ENCODE results near the gene IQCK.
"Not testable (repeated sequence)": the region's sequence is repeated elsewhere in the genome, so short reads cannot be mapped to it uniquely, and the experiment has no call there.

Gene IQCK, protein sequence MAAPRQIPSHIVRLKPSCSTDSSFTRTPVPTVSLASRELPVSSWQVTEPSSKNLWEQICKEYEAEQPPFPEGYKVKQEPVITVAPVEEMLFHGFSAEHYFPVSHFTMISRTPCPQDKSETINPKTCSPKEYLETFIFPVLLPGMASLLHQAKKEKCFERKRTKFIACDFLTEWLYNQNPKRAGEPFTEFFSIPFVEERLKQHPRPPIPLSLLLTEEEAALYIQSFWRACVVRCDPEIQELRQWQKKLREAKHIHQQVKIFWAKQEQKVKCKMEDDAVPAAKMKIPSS

DNA sequence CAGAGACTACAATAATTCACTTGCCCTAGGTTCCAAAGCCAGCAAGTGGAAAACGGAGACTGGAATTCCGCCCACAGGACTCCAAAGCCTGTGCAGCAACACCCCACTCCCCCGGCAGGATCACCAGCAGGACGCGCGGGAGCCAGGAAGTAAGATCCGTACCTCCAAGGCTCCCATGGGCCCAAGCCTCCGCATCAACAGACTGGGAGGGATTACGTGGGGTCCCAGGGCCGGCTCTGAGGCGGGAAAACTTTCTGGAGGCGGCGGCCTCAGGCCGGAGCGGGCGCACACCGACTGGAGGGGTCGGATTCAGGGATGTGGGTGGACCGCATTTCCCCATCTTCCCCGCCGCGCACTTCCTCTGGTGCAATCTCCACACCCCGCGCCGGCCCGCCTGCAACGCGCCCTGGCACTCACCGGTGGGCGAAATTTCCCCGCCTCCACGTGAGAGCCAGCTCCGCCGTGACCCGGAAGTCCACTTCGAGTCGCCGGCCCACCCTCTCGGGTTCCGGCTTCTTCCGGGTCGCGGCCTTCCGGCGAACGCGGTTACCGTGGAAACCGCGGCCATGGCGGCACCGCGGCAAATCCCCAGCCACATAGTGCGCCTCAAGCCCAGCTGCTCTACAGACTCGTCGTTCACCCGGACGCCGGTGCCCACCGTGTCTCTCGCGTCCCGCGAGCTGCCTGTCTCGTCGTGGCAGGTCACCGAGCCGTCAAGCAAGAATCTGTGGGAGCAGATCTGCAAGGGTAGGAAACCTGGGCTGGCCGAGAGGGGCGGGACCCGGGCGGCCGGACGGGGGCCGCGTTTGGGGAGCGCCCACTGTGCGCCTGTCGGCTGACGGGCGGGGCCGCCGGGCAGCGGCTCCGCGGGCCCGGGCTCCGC is at the start of gene IQCK, which contains the start of gene KNOP1:
TSS of gene IQCK (plus strand) at position 531 of the 883 bp plus-strand sequence. CDS start at position 567, 36 bp downstream.
TSS of gene KNOP1 (minus strand) at position 487 of the 883 bp plus-strand sequence. CDS start 3,192 bp downstream, outside the sequence.
- peak within 1 kb of the TSS; percentile 100 for H3K4me3 ChIP-seq (ENCODE audit: low read length)
- peak within 1 kb of the TSS; percentile 100 for H3K9ac ChIP-seq (ENCODE audit: low read length)
- no peaks in the 10 kb centered on the region for H3K9me3 ChIP-seq (ENCODE audit: control insufficient read depth, low read depth, low read length)
- peak within 1 kb of the TSS; percentile 99 for H3K27ac ChIP-seq (ENCODE audit: low read length)
- H3K36me3 ChIP-seq (ENCODE audit: control insufficient read depth, low read depth, low read length), result peaks cover 18% of the 10 kb centered on the region
- H3K4me1 ChIP-seq (ENCODE audit: control insufficient read depth, low read depth, low read length), result peaks cover 15% of the 10 kb centered on the region
- no peaks in the 10 kb centered on the region for H3K27me3 ChIP-seq (ENCODE audit: control insufficient read depth, insufficient read depth, low read length)

DNA sequence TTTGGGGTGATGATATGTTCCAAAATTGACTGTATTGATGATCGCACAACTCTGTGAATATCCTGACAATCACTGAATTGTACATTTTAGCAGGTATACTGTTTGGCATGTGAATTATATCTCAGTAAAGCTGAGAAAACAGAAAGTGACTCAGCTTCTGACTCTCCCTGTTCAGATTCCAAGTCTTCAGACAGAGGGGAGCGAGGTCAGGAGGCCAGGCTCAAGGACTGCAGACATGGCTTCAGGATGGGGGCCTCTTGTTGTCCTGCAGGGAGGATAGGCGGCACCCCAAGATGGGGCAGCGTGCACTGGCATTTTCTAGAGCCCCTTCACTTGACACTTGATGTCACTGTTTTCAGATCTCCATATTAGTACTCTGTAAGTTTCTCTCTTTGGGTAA is 45.7 kb upstream of the IQCK start:
- no peak overlapping the region for H3K27ac ChIP-seq (ENCODE audit: low read length)
- H3K36me3 ChIP-seq (ENCODE audit: control insufficient read depth, low read depth, low read length), result peaks cover 11% of the 10 kb centered on the region
- no peaks in the 10 kb centered on the region for H3K4me1 ChIP-seq (ENCODE audit: control insufficient read depth, low read depth, low read length)
- H3K9me3 ChIP-seq (ENCODE audit: control insufficient read depth, low read depth, low read length), result no peaks in the 10 kb centered on the region
- H3K27me3 ChIP-seq (ENCODE audit: control insufficient read depth, insufficient read depth, low read length), result no peaks in the 10 kb centered on the region
- H3K9ac ChIP-seq (ENCODE audit: low read length), result no peak overlapping the region
- no peak overlapping the region for H3K4me3 ChIP-seq (ENCODE audit: low read length)

DNA sequence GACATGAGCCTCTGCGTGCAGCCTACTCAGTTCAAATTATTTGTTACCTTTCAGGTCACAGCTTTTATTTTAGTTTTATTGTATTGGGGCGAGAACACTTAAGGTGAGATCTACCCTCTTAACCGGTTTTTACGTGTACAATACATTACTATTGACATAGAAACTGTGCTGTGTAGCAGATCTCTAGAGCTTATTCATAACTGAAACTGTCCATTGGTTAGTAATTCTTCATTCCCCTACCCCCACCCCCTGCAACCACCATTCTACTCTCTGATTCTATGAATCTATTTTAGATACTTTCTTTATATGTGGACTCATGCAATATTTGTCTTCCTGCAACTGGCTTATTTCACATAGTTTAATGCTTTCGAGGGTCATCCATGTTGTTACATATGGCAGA is 43.6 kb upstream of the IQCK start:
- Histone ChIP-seq H3K9me3 (ENCODE audit: control insufficient read depth, low read depth, low read length) (no peaks in the 10 kb centered on the region), H3K36me3 (ENCODE audit: control insufficient read depth, low read depth, low read length) (peaks cover 6% of the 10 kb centered on the region), H3K9ac (ENCODE audit: low read length) (no peak overlapping the region), H3K27me3 (ENCODE audit: control insufficient read depth, insufficient read depth, low read length) (no peaks in the 10 kb centered on the region), H3K4me3 (ENCODE audit: low read length) (no peak overlapping the region), H3K4me1 (ENCODE audit: control insufficient read depth, low read depth, low read length) (no peaks in the 10 kb centered on the region), H3K27ac (ENCODE audit: low read length) (no peak overlapping the region)

DNA sequence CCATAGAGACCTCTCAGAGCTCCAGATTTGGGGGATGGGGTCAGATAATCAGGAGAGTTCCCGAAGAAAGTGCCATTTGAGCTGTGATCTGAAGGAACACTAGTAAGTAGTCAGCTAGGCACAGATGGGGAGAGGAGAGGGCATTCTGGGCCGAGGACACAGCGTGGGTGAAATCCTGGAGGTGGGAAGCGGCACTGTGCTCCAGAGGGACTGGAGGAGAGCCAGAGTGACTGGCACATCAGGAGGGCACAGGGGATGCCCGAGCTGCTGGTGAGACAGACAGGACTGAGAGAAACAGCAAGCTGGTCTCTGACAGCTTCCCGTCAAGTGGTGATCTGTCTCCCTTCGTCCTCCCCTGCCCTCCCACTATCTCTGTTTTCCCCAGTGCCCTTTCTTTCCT is 40.7 kb upstream of the IQCK start:
- H3K27ac ChIP-seq (ENCODE audit: low read length), result no peak overlapping the region
- H3K27me3 ChIP-seq (ENCODE audit: control insufficient read depth, insufficient read depth, low read length), result no peaks in the 10 kb centered on the region
- peaks cover 6% of the 10 kb centered on the region for H3K36me3 ChIP-seq (ENCODE audit: control insufficient read depth, low read depth, low read length)
- no peak overlapping the region for H3K4me3 ChIP-seq (ENCODE audit: low read length)
- H3K4me1 ChIP-seq (ENCODE audit: control insufficient read depth, low read depth, low read length), result no peaks in the 10 kb centered on the region
- H3K9me3 ChIP-seq (ENCODE audit: control insufficient read depth, low read depth, low read length), result no peaks in the 10 kb centered on the region
- no peak overlapping the region for H3K9ac ChIP-seq (ENCODE audit: low read length)

DNA sequence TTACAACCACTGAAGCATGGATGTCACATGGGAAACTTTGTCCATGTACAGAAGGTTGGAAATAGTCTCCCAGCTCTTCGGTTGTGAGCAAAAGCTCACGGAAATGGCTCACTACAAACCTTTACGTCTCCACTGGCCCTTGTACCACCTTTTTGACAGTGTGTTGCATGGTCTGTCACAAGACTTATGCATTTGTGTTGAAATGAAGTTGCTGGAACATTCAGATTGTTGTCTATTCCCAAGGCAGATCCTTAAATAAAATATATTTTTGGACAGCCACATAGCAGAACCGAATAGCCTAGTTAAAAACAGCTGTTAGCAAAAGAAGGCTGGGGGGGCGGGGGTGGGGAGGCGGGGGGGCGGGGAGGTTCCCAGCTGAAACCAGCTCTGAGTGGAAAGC is 39.3 kb upstream of the IQCK start:
- Histone ChIP-seq H3K36me3 (ENCODE audit: control insufficient read depth, low read depth, low read length) (peaks cover 18% of the 10 kb centered on the region), H3K27me3 (ENCODE audit: control insufficient read depth, insufficient read depth, low read length) (no peaks in the 10 kb centered on the region), H3K9me3 (ENCODE audit: control insufficient read depth, low read depth, low read length) (no peaks in the 10 kb centered on the region), H3K9ac (ENCODE audit: low read length) (no peak overlapping the region), H3K27ac (ENCODE audit: low read length) (no peak overlapping the region), H3K4me3 (ENCODE audit: low read length) (no peak overlapping the region), H3K4me1 (ENCODE audit: control insufficient read depth, low read depth, low read length) (no peaks in the 10 kb centered on the region)

DNA sequence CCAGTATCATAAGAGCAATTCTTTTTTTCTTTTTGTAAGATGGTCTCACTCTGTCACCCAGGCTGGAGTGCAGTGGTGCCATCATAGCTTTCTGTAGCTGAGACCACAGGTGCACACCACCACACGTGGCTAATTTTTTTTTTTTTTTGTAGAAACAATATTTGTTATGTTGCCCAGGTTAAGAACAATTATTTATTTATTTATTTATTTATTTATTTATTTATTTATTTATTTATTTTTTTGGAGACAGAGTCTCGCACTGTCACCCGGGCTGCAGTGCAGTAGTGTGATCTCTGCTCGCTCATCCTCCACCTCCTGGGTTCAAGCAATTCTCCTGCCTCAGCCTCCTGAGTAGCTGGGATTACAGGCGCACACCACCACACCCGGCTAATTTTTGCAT is 38.8 kb upstream of the IQCK start:
- H3K27me3 ChIP-seq (ENCODE audit: control insufficient read depth, insufficient read depth, low read length); H3K9me3 ChIP-seq (ENCODE audit: control insufficient read depth, low read depth, low read length); H3K9ac ChIP-seq (ENCODE audit: low read length); H3K27ac ChIP-seq (ENCODE audit: low read length); H3K4me1 ChIP-seq (ENCODE audit: control insufficient read depth, low read depth, low read length); H3K4me3 ChIP-seq (ENCODE audit: low read length): not testable (repeated sequence)
- H3K36me3 ChIP-seq (ENCODE audit: control insufficient read depth, low read depth, low read length), result peaks cover 18% of the 10 kb centered on the region

DNA sequence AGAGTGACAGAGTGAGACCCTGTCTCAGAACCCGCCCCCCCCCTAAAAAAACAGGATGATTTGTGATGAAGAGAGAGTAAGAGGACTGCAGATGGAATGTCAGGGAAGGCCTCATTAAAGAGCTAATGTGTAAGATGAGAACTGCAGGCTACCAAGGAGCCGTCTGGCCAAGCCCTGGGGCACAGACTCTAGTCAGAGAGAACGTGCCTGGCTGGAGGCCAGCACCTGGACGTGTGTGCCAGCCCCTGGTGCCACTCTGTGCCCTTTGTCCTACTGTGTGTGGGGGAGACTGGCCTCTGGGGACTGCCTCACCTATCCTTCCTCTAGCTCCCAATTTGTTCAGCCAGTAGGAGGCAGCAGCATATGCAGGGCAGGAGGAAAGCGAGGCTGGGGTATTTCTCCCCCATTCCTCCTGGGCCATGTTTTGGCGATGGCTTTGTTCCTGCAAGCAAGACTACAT is 37.2 kb upstream of the IQCK start:
- no peak overlapping the region for H3K4me3 ChIP-seq (ENCODE audit: low read length)
- H3K27me3 ChIP-seq (ENCODE audit: control insufficient read depth, insufficient read depth, low read length), result no peaks in the 10 kb centered on the region
- no peak overlapping the region for H3K27ac ChIP-seq (ENCODE audit: low read length)
- no peak overlapping the region for H3K9ac ChIP-seq (ENCODE audit: low read length)
- H3K36me3 ChIP-seq (ENCODE audit: control insufficient read depth, low read depth, low read length), result peaks cover 25% of the 10 kb centered on the region
- no peaks in the 10 kb centered on the region for H3K9me3 ChIP-seq (ENCODE audit: control insufficient read depth, low read depth, low read length)
- no peaks in the 10 kb centered on the region for H3K4me1 ChIP-seq (ENCODE audit: control insufficient read depth, low read depth, low read length)

DNA sequence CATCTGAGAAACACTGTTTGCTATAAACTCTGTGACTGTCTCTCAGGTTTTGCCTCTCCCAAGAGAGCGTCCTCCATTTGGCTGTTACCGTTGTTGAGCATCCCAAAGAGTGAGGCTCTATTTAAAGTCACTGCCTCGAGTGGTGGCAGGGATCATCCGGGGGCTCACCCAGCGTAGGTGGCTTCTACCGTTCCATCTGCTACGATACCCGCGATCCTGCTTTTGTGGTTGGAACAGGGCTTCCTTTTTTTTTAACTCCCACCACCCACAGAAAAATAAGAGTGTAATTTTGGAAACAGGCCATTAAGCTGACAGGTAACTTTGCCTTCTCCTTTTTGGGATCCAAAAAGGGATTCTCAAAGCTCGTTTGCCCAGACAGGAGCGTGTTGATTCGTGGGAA is 36.4 kb upstream of the IQCK start:
- Histone ChIP-seq H3K4me1 (ENCODE audit: control insufficient read depth, low read depth, low read length) (no peaks in the 10 kb centered on the region), H3K9ac (ENCODE audit: low read length) (no peak overlapping the region), H3K27me3 (ENCODE audit: control insufficient read depth, insufficient read depth, low read length) (no peaks in the 10 kb centered on the region), H3K27ac (ENCODE audit: low read length) (no peak overlapping the region), H3K36me3 (ENCODE audit: control insufficient read depth, low read depth, low read length) (peaks cover 22% of the 10 kb centered on the region), H3K9me3 (ENCODE audit: control insufficient read depth, low read depth, low read length) (no peaks in the 10 kb centered on the region), H3K4me3 (ENCODE audit: low read length) (no peak overlapping the region)

DNA sequence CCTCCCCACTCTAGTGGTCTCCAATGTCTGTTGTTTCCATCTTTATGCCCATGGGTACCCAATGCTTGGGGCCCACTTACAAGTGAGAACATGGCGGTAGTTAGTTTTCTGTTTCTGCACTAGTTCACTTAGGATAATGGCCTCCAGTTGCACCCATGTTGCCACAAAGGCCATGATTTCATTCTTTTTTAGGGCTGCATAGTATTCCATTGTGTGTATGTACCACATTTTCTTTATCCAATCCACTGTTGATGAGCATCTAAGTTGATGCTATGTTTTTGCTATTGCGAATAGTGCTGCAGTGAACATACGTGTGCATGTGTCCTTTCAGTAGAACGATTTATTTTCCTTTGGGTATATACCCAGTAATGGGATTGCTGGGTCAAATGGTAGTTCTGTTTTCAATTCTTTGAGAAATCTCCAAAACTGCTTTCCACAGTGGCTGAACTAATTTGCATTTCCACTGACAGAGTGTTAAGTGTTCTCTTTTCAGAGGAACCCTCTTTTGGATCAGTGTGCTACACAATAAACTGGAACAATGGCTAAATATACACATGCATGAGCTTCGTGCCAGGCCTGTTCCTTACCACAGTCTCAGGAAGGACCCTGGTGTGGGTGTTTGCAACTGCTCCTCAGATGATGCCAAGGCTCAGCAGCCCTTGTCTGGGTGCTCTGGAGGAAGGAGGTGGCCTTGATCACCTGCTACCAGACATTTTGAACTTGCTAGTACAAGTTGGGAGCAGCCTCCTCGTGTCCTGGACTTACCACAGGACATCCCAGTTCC is 34.4 kb upstream of the IQCK start:
- Histone ChIP-seq H3K4me3 (ENCODE audit: low read length) (no peak overlapping the region), H3K9me3 (ENCODE audit: control insufficient read depth, low read depth, low read length) (no peaks in the 10 kb centered on the region), H3K27me3 (ENCODE audit: control insufficient read depth, insufficient read depth, low read length) (no peaks in the 10 kb centered on the region), H3K4me1 (ENCODE audit: control insufficient read depth, low read depth, low read length) (no peaks in the 10 kb centered on the region), H3K36me3 (ENCODE audit: control insufficient read depth, low read depth, low read length) (peaks cover 29% of the 10 kb centered on the region), H3K27ac (ENCODE audit: low read length) (no peak overlapping the region), H3K9ac (ENCODE audit: low read length) (no peak overlapping the region)

DNA sequence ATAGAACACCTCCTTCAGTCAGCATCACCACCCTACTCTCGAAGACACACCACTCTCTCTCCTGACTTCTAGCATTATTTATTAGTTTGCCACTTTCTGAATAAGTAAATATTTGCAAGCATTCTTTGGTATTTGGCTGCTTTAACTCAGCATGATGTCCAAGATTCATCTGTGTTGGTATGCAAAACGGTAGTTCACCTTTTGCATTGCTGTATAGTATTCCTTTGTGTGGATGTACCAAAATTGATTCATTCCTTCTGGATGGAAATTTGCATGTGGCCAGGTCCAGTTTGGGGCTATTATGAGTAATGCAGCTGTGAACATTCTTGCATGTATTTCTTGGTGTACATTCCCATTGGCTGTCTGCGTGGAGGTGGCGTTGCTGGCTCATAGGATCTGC is 32.9 kb upstream of the IQCK start:
- no peaks in the 10 kb centered on the region for H3K9me3 ChIP-seq (ENCODE audit: control insufficient read depth, low read depth, low read length)

DNA sequence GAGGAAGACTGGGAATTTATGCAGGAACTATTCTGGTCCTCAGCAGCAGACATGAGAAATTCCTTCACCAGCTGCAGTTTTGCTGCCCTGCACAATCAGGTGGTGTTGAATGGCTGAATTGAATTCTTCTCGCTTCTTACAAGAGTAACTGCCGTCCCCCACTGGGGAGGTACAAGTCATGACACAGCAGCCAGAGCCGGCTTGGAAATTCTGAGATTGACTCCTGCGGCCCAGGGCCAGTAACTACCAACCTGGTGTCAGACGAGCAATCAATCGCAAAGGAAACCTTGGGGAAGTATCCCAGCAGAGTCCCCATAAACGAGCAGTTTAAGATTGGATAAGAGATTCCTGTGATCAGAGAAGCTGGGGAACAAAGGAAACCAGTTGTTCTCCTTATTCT is 30.8 kb upstream of the IQCK start:
- Histone ChIP-seq H3K36me3 (ENCODE audit: control insufficient read depth, low read depth, low read length) (peaks cover 32% of the 10 kb centered on the region), H3K9ac (ENCODE audit: low read length) (no peak overlapping the region), H3K9me3 (ENCODE audit: control insufficient read depth, low read depth, low read length) (no peaks in the 10 kb centered on the region), H3K27ac (ENCODE audit: low read length) (no peak overlapping the region), H3K4me1 (ENCODE audit: control insufficient read depth, low read depth, low read length) (no peaks in the 10 kb centered on the region), H3K27me3 (ENCODE audit: control insufficient read depth, insufficient read depth, low read length) (no peaks in the 10 kb centered on the region), H3K4me3 (ENCODE audit: low read length) (no peak overlapping the region)

More for the DNA sequence above, 32.9 kb upstream of the IQCK start:
- Histone ChIP-seq H3K27ac (ENCODE audit: low read length) (no peak overlapping the region), H3K27me3 (ENCODE audit: control insufficient read depth, insufficient read depth, low read length) (no peaks in the 10 kb centered on the region), H3K4me3 (ENCODE audit: low read length) (no peak overlapping the region), H3K36me3 (ENCODE audit: control insufficient read depth, low read depth, low read length) (peaks cover 30% of the 10 kb centered on the region), H3K4me1 (ENCODE audit: control insufficient read depth, low read depth, low read length) (no peaks in the 10 kb centered on the region), H3K9ac (ENCODE audit: low read length) (no peak overlapping the region)

Measured in iPS-18a (cell line).